NCI-H2029 treated with DMSO at 0.1 percent for 48 hours (cell line): ENCODE measurements around the gene DPF1.

Experiments
- DNase-seq: peaks from one replicate; lab custom pipeline; 2025; lab: John Stamatoyannopoulos, UW

DPF1 gene

GRCh38 chr19:38221421-38221820, 2.6 kb downstream of the DPF1 start:
- no peak for DNase-seq

- DNase-seq = no peak
Observed at GRCh38 chr19:38219221-38219620, 4.8 kb downstream of the DPF1 start.

GRCh38 chr19:38218204-38218603, 5.8 kb downstream of the DPF1 start:
- no peak for DNase-seq

GRCh38 chr19:38216785-38217641, 7.0 kb downstream of the DPF1 start:
- DNase-seq = no peak

GRCh38 chr19:38213911-38214625, 10.0 kb downstream of the DPF1 start:
- DNase-seq = no peak

GRCh38 chr19:38213469-38213868, 10.6 kb downstream of the DPF1 start:
- DNase-seq = no peak

GRCh38 chr19:38211766-38212165, 12.3 kb downstream of the DPF1 start:
- DNase-seq = no peak

- no peak for DNase-seq
Observed at GRCh38 chr19:38211151-38211591, 12.9 kb downstream of the DPF1 start.

- no peak for DNase-seq
Observed at GRCh38 chr19:38210458-38210987, 13.5 kb downstream of the DPF1 start.

GRCh38 chr19:38209671-38210457, 14.2 kb downstream of the DPF1 start:
- no peak for DNase-seq

GRCh38 chr19:38209152-38209551, 14.9 kb downstream of the DPF1 start:
- DNase-seq = no peak

GRCh38 chr19:38208571-38208970, 15.5 kb downstream of the DPF1 start:
- DNase-seq = no peak

- no peak for DNase-seq
Observed at GRCh38 chr19:38207543-38207942, 16.5 kb downstream of the DPF1 start.

- no peak for DNase-seq
Observed at GRCh38 chr19:38206928-38207327, 17.1 kb downstream of the DPF1 start.

GRCh38 chr19:38206006-38206745, 17.8 kb downstream of the DPF1 start:
- no peak for DNase-seq

- DNase-seq = no peak
Observed at GRCh38 chr19:38204728-38205127, 19.3 kb downstream of the DPF1 start.

GRCh38 chr19:38204096-38204495, 19.9 kb downstream of the DPF1 start:
- no peak for DNase-seq

- DNase-seq = no peak
Observed at GRCh38 chr19:38203197-38203596, 20.8 kb downstream of the DPF1 start.

- DNase-seq = no peak
Observed at GRCh38 chr19:38202504-38202903, 21.5 kb downstream of the DPF1 start.

GRCh38 chr19:38201731-38202130, 22.3 kb downstream of the DPF1 start:
- DNase-seq = no peak

GRCh38 chr19:38199340-38199739, 24.7 kb downstream of the DPF1 start:
- no peak for DNase-seq
